ENCODE measurements around the gene ZNF33B.

- TF ChIP-seq EZH2 (optimal IDR thresholded peaks at IDR 0.05; ENCODE audit: low read depth, low read length) (no peak), EZH2phosphoT487 (IDR thresholded peaks at IDR 0.05; ENCODE audit: low read length) (no peak)
Observed at GRCh38 chr10:42632564-42632963, 5.8 kb downstream of the ZNF33B start.
